ENCODE data around the gene TOP2B. TPM values are rescaled to one million over a fixed set of nuclear protein-coding genes. Genes with fewer than 3 reads are reported as not detected.

Gene TOP2B
- total RNA-seq, 4 donors from 2014 or later: 87.1 to 115 (median 107) TPM

- Histone ChIP-seq H3K4me1 (peaks cover 31 to 57% (median 44%) of the 10 kb centered on the region in 4 donors), H3K4me3 (no peak overlapping the region), H3K9me3 (no peaks in the 10 kb centered on the region), H3K27ac (replicated peaks in 1 of 4) (peak overlapping the region in 1 of 4 donors; percentile 9), H3K36me3 (peaks cover 0 to 48% (median 21%) of the 10 kb centered on the region in 4 donors), H3K27me3 (no peaks in the 10 kb centered on the region)
- DNase-seq (ENCODE audit: extremely low spot score): no peak
- 94% methylated on average over 3 of the region's 6 CpGs for WGBS
- TF ChIP-seq CTCF (IDR thresholded peaks at IDR 0.05) (no peak), EP300 (IDR thresholded peaks at IDR 0.05) (no peak), POLR2A (IDR thresholded peaks at IDR 0.05; ENCODE audit: low read depth) (no peak), POLR2AphosphoS5 (IDR thresholded peaks at IDR 0.05) (no peak)
- intact Hi-C loops (cut with DNase I): no loop called here
Measured at GRCh38 chr3:25571285-25571684, 93.4 kb downstream of the TOP2B start.

GRCh38 chr3:25568525-25569078, 96.1 kb downstream of the TOP2B start:
- WGBS: 75% methylated on average over 7 of the region's 10 CpGs
- peaks cover 0 to 27% (median 21%) of the 10 kb centered on the region in 4 donors for H3K36me3 ChIP-seq
- H3K27ac ChIP-seq (replicated peaks in 1 of 4): peak overlapping the region in 3 of 4 donors; percentile 43 to 47 (median 45)
- peaks cover 23 to 42% (median 36%) of the 10 kb centered on the region in 4 donors for H3K4me1 ChIP-seq
- no peaks in the 10 kb centered on the region for H3K9me3 ChIP-seq
- no peak for DNase-seq (ENCODE audit: extremely low spot score)
- H3K4me3 ChIP-seq: no peak overlapping the region
- TF ChIP-seq POLR2A (IDR thresholded peaks at IDR 0.05; ENCODE audit: low read depth): no peak
- TF ChIP-seq POLR2AphosphoS5 (IDR thresholded peaks at IDR 0.05): peak in 1 of 2 donors; percentile 38
- intact Hi-C loops (cut with DNase I): no loop called here
- no peaks in the 10 kb centered on the region for H3K27me3 ChIP-seq

GRCh38 chr3:25567806-25568524, 96.7 kb downstream of the TOP2B start:
- Histone ChIP-seq H3K4me1 (peaks cover 18 to 36% (median 31%) of the 10 kb centered on the region in 4 donors), H3K27ac (replicated peaks in 1 of 4) (peak overlapping the region in 3 of 4 donors; percentile 11 to 47 (median 45)), H3K27me3 (no peaks in the 10 kb centered on the region), H3K4me3 (no peak overlapping the region), H3K9me3 (no peaks in the 10 kb centered on the region), H3K36me3 (peaks cover 0 to 27% (median 21%) of the 10 kb centered on the region in 4 donors)
- 93% methylated on average over 14 of the region's 14 CpGs for WGBS
- no peak for DNase-seq (ENCODE audit: extremely low spot score)
- no peak for TF ChIP-seq EP300 (IDR thresholded peaks at IDR 0.05)
- no peak for TF ChIP-seq CTCF (IDR thresholded peaks at IDR 0.05)
- no peak for TF ChIP-seq POLR2A (IDR thresholded peaks at IDR 0.05; ENCODE audit: low read depth)
- no peak for TF ChIP-seq POLR2AphosphoS5 (IDR thresholded peaks at IDR 0.05)
- intact Hi-C loops (cut with DNase I): no loop called here

DNA sequence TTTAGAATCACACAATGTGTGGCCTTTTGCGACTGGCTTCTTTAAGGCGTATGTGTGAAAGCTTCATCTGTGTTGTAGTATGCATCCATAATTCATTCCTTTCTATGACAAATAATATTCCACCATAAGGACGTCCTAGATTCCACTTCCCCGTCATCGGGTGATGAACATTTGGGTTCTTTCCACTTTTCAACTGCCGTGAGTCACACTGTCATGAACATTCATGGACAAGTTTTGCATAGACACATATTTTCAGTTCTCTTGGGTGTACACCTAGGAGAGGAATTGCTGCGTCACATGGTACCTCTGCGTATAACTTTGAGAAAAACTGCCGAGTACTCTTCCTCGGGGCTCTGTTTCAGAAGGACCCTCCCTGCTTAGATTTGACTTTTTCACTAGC, 97.3 kb downstream of the TOP2B start:
- Histone ChIP-seq H3K27me3 (no peaks in the 10 kb centered on the region), H3K4me1 (peaks cover 14 to 34% (median 28%) of the 10 kb centered on the region in 4 donors), H3K36me3 (peaks cover 0 to 26% (median 21%) of the 10 kb centered on the region in 4 donors), H3K9me3 (no peaks in the 10 kb centered on the region), H3K27ac (replicated peaks in 1 of 4) (peak overlapping the region in 3 of 4 donors; percentile 11 to 47 (median 45)), H3K4me3 (no peak overlapping the region)
- WGBS: 72% methylated on average over 10 of the region's 10 CpGs
- DNase-seq (ENCODE audit: extremely low spot score): no peak
- TF ChIP-seq EP300 (IDR thresholded peaks at IDR 0.05) (no peak), CTCF (IDR thresholded peaks at IDR 0.05) (no peak), POLR2A (IDR thresholded peaks at IDR 0.05; ENCODE audit: low read depth) (no peak), POLR2AphosphoS5 (IDR thresholded peaks at IDR 0.05) (no peak)
- intact Hi-C loops (cut with DNase I): no loop called here

DNA sequence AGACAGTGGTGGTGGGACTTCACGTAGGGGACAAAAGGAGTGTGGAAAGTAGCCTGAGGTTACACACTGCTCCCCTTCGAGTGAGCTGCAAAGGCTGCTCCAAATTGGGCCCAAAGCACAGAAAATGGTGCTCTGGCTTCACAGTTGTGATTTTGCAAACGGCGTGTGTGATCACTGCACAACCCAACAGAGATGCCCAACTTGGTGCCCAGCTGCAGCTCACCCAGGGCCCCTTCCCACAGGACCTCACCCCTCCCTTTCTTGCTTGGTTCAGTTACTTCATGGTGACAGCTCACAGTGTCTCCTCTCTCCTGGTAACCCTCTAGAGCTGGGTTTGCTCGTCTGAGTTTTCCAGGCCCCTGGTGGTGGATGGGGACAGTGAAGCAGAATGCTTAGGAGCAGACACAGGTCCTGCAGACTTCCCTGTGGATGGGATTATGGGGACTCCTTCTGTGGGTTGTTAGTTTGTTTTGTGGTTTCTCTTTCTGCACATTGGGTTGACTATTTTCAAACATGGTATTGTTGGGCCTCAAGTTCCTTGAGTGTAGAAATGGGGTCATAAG, 98.3 kb downstream of the TOP2B start:
- intact Hi-C loops (cut with DNase I): no loop called here
- Histone ChIP-seq H3K27me3 (no peaks in the 10 kb centered on the region), H3K9me3 (no peaks in the 10 kb centered on the region), H3K4me1 (peaks cover 14 to 42% (median 30%) of the 10 kb centered on the region in 4 donors), H3K36me3 (peaks cover 0 to 18% (median 17%) of the 10 kb centered on the region in 4 donors), H3K4me3 (no peak overlapping the region), H3K27ac (replicated peaks in 1 of 4) (no peak overlapping the region)
- WGBS: 79% methylated on average over 5 of the region's 5 CpGs
- DNase-seq (ENCODE audit: extremely low spot score): no peak
- TF ChIP-seq POLR2A (IDR thresholded peaks at IDR 0.05; ENCODE audit: low read depth): no peak
- no peak for TF ChIP-seq CTCF (IDR thresholded peaks at IDR 0.05)
- no peak for TF ChIP-seq POLR2AphosphoS5 (IDR thresholded peaks at IDR 0.05)

Measured in esophagus muscularis mucosa (tissue), 4 donors.